Activated B cell treated with CpG ODN at 0.5 μM for 24 hours (primary cell): Measurements from ENCODE around the gene C5AR2. TPM values are rescaled to one million over a fixed set of nuclear protein-coding genes. Genes with fewer than 3 reads are reported as not detected.

Experiments
- ATAC-seq: fragments of 200-7000 bp; cut with Tn5 transposase; one replicate; pipeline ENCODE4 v1.10.0; 2021; ENCODE audit warnings: low read depth, mild to moderate bottlenecking, moderate library complexity
- CTCF ChIA-PET: fragments of 350-600 bp; sonication (Branson Sonifier 250); formaldehyde crosslinking; loops from one replicate; lab custom pipeline; 2021; ENCODE audit warnings: antibody characterized with exemption; lab: Charles Lee
- POLR2A ChIA-PET: fragments of 350-600 bp; sonication (Branson Sonifier 250); formaldehyde crosslinking; loops from one replicate; lab custom pipeline; 2021; ENCODE audit warnings: antibody characterized with exemption; lab: Charles Lee
- DNase-seq: peaks from one replicate; pipeline ENCODE4 v3.0.0; 2022
- H3K27ac Mint-ChIP-seq: one replicate; pipeline ENCODE4 v1.8.0; 2020; ENCODE audit warnings: mixed read lengths
- H3K27me3 Mint-ChIP-seq: one replicate; pipeline ENCODE4 v1.8.0; 2021; ENCODE audit warnings: mixed read lengths
- H3K36me3 Mint-ChIP-seq: one replicate; pipeline ENCODE4 v1.8.0; 2021; ENCODE audit warnings: low read depth, mixed read lengths
- H3K4me1 Mint-ChIP-seq: one replicate; pipeline ENCODE4 v1.8.0; 2021; ENCODE audit warnings: mixed read lengths
- H3K4me3 Mint-ChIP-seq: one replicate; pipeline ENCODE4 v1.8.0; 2020; ENCODE audit warnings: mild to moderate bottlenecking, mixed read lengths
- H3K9me3 Mint-ChIP-seq: one replicate; pipeline ENCODE4 v1.8.0; 2020; ENCODE audit warnings: mixed read lengths
- CTCF ChIP-seq: fragments of 200-600 bp; IDR thresholded peaks from one replicate; pipeline ENCODE4 v1.8.0; 2022; ENCODE audit warnings: antibody characterized with exemption, mild to moderate bottlenecking
- intact Hi-C: fragments of 100-400 bp; cut with micrococcal nuclease; formaldehyde crosslinking; loops from one replicate; pipeline ENCODE4 v1.15.1; 2024
- total RNA-seq: library from RNA; stranded (reverse); gene quantifications from 2 replicates; pipeline ENCODE4 v1.2.3, GENCODE V29; 2022

Gene C5AR2
- total RNA-seq, 1 donor from 2014 or later: 0.42 TPM

- no peak for DNase-seq
- ChIA-PET POLR2A (no interaction called here), CTCF (no interaction called here)
- no peak for TF ChIP-seq CTCF
- no peak overlapping the region for H3K27ac Mint-ChIP-seq
- intact Hi-C loops: no loop called here
- ATAC-seq: no peak
- no peaks in the 10 kb centered on the region for H3K9me3 Mint-ChIP-seq
- peaks cover 8% of the 10 kb centered on the region for H3K4me1 Mint-ChIP-seq
- H3K27me3 Mint-ChIP-seq: peaks cover 6% of the 10 kb centered on the region
- H3K4me3 Mint-ChIP-seq: no peak overlapping the region
- H3K36me3 Mint-ChIP-seq: no peaks in the 10 kb centered on the region
Observed at GRCh38 chr19:47389150-47389556, 57.2 kb downstream of the C5AR2 start.

- intact Hi-C loops: loop anchor here (1.0 kb wide), 2 partner anchors 95 to 107 kb away; no protein-coding TSS in a partner anchor
- ChIA-PET CTCF (interaction anchor here (1.0 to 2.0 kb wide), 11 partner anchors 9 to 241 kb away, joined by 3 to 16 read pairs (median 4); partner anchors contain the start of gene C5AR2), POLR2A (interaction anchor here (0.5 to 1.0 kb wide), 3 partner anchors 106 to 257 kb away, joined by 3 to 8 read pairs (median 3); no protein-coding TSS in a partner anchor)
- Mint-ChIP-seq H3K27ac (no peak overlapping the region), H3K9me3 (no peaks in the 10 kb centered on the region), H3K4me3 (no peak overlapping the region), H3K36me3 (no peaks in the 10 kb centered on the region), H3K27me3 (peaks cover 6% of the 10 kb centered on the region), H3K4me1 (peaks cover 8% of the 10 kb centered on the region)
- TF ChIP-seq CTCF: no peak
- peak; percentile 25 for ATAC-seq
- no peak for DNase-seq
Observed at GRCh38 chr19:47390533-47391488, 58.8 kb downstream of the C5AR2 start.

GRCh38 chr19:47391510-47392223 lies 59.7 kb downstream of the C5AR2 start:
- H3K4me3 Mint-ChIP-seq: no peak overlapping the region
- no peak overlapping the region for H3K27ac Mint-ChIP-seq
- peaks cover 8% of the 10 kb centered on the region for H3K4me1 Mint-ChIP-seq
- H3K27me3 Mint-ChIP-seq: peaks cover 6% of the 10 kb centered on the region
- ATAC-seq (peak; percentile 93), DNase-seq (peak; percentile 60)
- intact Hi-C loops: loop anchor here (1.0 kb wide), 2 partner anchors 95 to 107 kb away; no protein-coding TSS in a partner anchor
- no peaks in the 10 kb centered on the region for H3K9me3 Mint-ChIP-seq
- no peak for TF ChIP-seq CTCF
- ChIA-PET POLR2A (interaction anchor here (0.8 to 1.0 kb wide), 2 partner anchors 107 to 118 kb away, joined by 3 to 8 read pairs; no protein-coding TSS in a partner anchor), CTCF (interaction anchor here (0.8 to 2.0 kb wide), 13 partner anchors 8 to 242 kb away, joined by 3 to 16 read pairs (median 4); partner anchors contain the start of gene C5AR2)
- H3K36me3 Mint-ChIP-seq: no peaks in the 10 kb centered on the region

Other genes with a start within 250 kb of the C5AR2 start
- 83.8 and 89.1 TPM in 2 replicates for gene ZC3H4, start 218.4 kb upstream of the C5AR2 start, total RNA-seq
- 64.5 and 67.4 TPM in 2 replicates for gene SAE1, start 201.3 kb upstream of the C5AR2 start, total RNA-seq
- gene BBC3, start 101.0 kb upstream of the C5AR2 start, total RNA-seq: 7.0 and 11.5 TPM in 2 replicates
- gene CCDC9, start 75.7 kb upstream of the C5AR2 start, total RNA-seq: 43.7 and 47.1 TPM in 2 replicates
- 9.8 and 11.8 TPM in 2 replicates for gene INAFM1, start 57.3 kb upstream of the C5AR2 start, total RNA-seq
- 1.7 and 2.2 TPM in 2 replicates for gene C5AR1, start 22.3 kb upstream of the C5AR2 start, total RNA-seq
- gene DHX34, start 17.1 kb downstream of the C5AR2 start, total RNA-seq: 17.4 and 20.0 TPM in 2 replicates
- not detected in 2 replicates for gene MEIS3, start 87.4 kb downstream of the C5AR2 start, total RNA-seq
- gene SLC8A2, start 139.7 kb downstream of the C5AR2 start, total RNA-seq: not detected in 2 replicates
- gene KPTN, start 152.0 kb downstream of the C5AR2 start, total RNA-seq: 8.0 and 8.7 TPM in 2 replicates
- gene NAPA, start 182.9 kb downstream of the C5AR2 start, total RNA-seq: 56.8 and 70.6 TPM in 2 replicates
- not detected in 2 replicates for gene ZNF541, start 241.0 kb downstream of the C5AR2 start, total RNA-seq